IMR-90 (cell line): ENCODE results near the gene THUMPD2.

Source experiments
- MAZ ChIP-seq: IDR thresholded peaks from 2 replicates; pipeline ENCODE4 v1.6.1; 2012; ENCODE audit warnings: low read depth, mild to moderate bottlenecking, low read length, improper control_type of control experiment, moderate library complexity, borderline replicate concordance
- RAD21 ChIP-seq: IDR thresholded peaks from 2 replicates; pipeline ENCODE4 v1.6.1; 2012; ENCODE audit warnings: low read length, improper control_type of control experiment
- SMC3 ChIP-seq: fragments of 150-350 bp; IDR thresholded peaks from 2 replicates; pipeline ENCODE4 v1.6.1; 2016; ENCODE audit warnings: low read depth, mild to moderate bottlenecking, antibody characterized with exemption, low read length, moderate library complexity
- TF ChIP-seq, protein P1 (sequence below): fragments of 150-350 bp; IDR thresholded peaks from 2 replicates; pipeline ENCODE4 v1.6.1; 2017; ENCODE audit warnings: mild to moderate bottlenecking, antibody characterized with exemption, low read length, low read depth
- TF ChIP-seq, protein P2 (sequence below): conservative IDR thresholded peaks from 2 replicates; pipeline ENCODE4 v1.5.1; 2012; ENCODE audit warnings: mild to moderate bottlenecking, low read depth, low read length, improper control_type of control experiment

DNA sequence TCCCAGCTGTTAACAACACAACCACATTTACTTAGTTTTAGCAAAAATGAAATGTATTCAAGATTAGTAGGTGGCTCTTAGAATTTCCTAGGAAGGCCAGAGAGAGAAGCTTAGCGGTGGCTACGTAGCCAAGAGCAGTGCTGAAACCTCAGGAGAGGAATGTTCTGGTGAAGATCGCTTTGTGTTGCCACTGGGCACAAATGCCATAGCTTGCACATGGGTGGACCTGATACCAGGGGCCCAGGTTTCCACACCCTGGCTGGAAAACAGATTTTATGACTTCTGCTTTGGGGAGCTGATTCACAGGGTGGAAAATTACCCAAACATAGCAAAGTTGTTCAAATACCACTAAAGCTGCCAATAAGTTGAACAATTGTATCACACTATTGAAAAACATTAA is 43.4 kb downstream of the THUMPD2 start:
- TF ChIP-seq SMC3 (no peak), RAD21 (no peak), MAZ (no peak)
- TF ChIP-seq, protein P1, sequence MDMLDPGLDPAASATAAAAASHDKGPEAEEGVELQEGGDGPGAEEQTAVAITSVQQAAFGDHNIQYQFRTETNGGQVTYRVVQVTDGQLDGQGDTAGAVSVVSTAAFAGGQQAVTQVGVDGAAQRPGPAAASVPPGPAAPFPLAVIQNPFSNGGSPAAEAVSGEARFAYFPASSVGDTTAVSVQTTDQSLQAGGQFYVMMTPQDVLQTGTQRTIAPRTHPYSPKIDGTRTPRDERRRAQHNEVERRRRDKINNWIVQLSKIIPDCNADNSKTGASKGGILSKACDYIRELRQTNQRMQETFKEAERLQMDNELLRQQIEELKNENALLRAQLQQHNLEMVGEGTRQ = no peak
- TF ChIP-seq, protein P2, sequence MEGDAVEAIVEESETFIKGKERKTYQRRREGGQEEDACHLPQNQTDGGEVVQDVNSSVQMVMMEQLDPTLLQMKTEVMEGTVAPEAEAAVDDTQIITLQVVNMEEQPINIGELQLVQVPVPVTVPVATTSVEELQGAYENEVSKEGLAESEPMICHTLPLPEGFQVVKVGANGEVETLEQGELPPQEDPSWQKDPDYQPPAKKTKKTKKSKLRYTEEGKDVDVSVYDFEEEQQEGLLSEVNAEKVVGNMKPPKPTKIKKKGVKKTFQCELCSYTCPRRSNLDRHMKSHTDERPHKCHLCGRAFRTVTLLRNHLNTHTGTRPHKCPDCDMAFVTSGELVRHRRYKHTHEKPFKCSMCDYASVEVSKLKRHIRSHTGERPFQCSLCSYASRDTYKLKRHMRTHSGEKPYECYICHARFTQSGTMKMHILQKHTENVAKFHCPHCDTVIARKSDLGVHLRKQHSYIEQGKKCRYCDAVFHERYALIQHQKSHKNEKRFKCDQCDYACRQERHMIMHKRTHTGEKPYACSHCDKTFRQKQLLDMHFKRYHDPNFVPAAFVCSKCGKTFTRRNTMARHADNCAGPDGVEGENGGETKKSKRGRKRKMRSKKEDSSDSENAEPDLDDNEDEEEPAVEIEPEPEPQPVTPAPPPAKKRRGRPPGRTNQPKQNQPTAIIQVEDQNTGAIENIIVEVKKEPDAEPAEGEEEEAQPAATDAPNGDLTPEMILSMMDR = no peak
